Activated CD4-positive, alpha-beta T cell treated with anti-CD3 and anti-CD28 coated beads, Interleukin-2, amount 10 ng/mL, durations not matched to agents 24 days and 14 days (primary cell): ENCODE data around the gene PIGL. TPM values are rescaled to one million over a fixed set of nuclear protein-coding genes. Genes with fewer than 3 reads are reported as not detected.

Experiments used
- total RNA-seq: library from RNA; stranded (reverse); gene quantifications from 2 replicates; pipeline ENCODE4 v1.2.3, GENCODE V29; 2022

PIGL gene
- total RNA-seq, 1 donor from 2014 or later = 41.5 TPM

Other genes starting within 250 kb of the PIGL start
- gene ZSWIM7, start 217.5 kb upstream of the PIGL start, total RNA-seq = 10.1 and 11.0 TPM in 2 replicates
- 35.3 and 38.9 TPM in 2 replicates for gene TTC19, start 217.4 kb upstream of the PIGL start, total RNA-seq
- gene NCOR1, start 1.7 kb upstream of the PIGL start, total RNA-seq = 119 and 133 TPM in 2 replicates
- 52.8 and 53.0 TPM in 2 replicates for gene CENPV, start 136.3 kb downstream of the PIGL start, total RNA-seq
- 1,973 and 2,004 TPM in 2 replicates for gene UBB, start 163.9 kb downstream of the PIGL start, total RNA-seq
- gene TRPV2, start 198.4 kb downstream of the PIGL start, total RNA-seq = 29.6 and 38.7 TPM in 2 replicates